ENCODE measurements around the gene INTS3. TPM values are rescaled to one million over a fixed set of nuclear protein-coding genes. Genes with fewer than 3 reads are reported as not detected.

INTS3 gene
- total and polyA plus RNA-seq, 10 of the 15 experiments (the other 5 are each of a cell fraction or from before 2014, with no cell fraction given), result 12.6 to 87.4 (median 30.8) TPM

DNA sequence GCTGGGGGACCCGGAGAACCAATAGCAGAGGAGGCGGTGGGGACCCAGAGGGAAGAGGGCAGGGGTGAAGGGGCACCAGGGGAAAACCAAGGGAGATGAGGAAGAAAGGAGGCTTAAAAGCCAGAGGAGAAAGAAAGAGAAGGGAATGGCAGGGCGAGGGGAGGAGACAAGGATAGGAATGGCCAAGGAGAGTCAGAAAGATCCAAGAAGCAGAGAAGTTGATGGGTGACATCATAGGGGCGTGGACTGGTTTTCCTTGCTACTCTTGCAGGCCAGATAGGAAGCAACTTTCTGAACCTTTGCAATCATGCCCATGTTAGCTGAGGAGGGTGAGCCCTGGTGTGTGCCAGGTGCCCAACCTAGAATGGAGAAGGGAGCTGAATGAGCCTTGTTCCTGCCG is 44.0 kb upstream of the INTS3 start:
- in situ Hi-C loops (cut with MboI) (no loop called here), intact Hi-C loops (cut with micrococcal nuclease; ENCODE audit: unreplicated experiment) (no loop called here)
- no peak for ATAC-seq
- no peak overlapping the region for H3K27ac ChIP-seq (ENCODE audit: control insufficient read depth, insufficient read depth)
- CTCF ChIA-PET, result interaction anchor here (0.6 kb wide), 1 partner anchor 595 kb away, joined by 3 read pairs; no protein-coding TSS in a partner anchor
- H2AFZ ChIP-seq (ENCODE audit: control insufficient read depth, low read depth, low read length), result no peak overlapping the region
- H3K27me3 ChIP-seq (replicated peaks in 1 of 2; ENCODE audit: control insufficient read depth in 2 of 2, insufficient read depth in 2 of 2, low read length in 1 of 2), result peaks cover 5 to 16% of the 10 kb centered on the region in 2 experiments
- no peak overlapping the region for H3K4me2 ChIP-seq (ENCODE audit: control insufficient read depth, insufficient read depth)
- H4K20me1 ChIP-seq (ENCODE audit: control insufficient read depth, insufficient read depth), result no peaks in the 10 kb centered on the region; the same call in 1 of the 2 replicates
- H3K4me1 ChIP-seq (ENCODE audit: control insufficient read depth, insufficient read depth, low read length), result peaks cover 7% of the 10 kb centered on the region
- no TSS peak for BruUV-seq (replicated peaks)
- POLR2A ChIA-PET, result no interaction called here
- RAD21 ChIA-PET (ENCODE audit: unreplicated experiment), result no interaction called here
- no peak for DNase-seq (ENCODE audit: low read depth, low spot score)
- 36% methylated on average over 4 of the region's 5 CpGs for WGBS (ENCODE audit: insufficient coverage, insufficient replicate concordance, low lambda C conversion rate, missing lambda C conversion rate)
- no peak overlapping the region for H3K9ac ChIP-seq (ENCODE audit: control insufficient read depth, insufficient read depth, low read length)
- H3K9me3 ChIP-seq (replicated peaks; ENCODE audit: control insufficient read depth, insufficient read depth, low read length), result no peaks in the 10 kb centered on the region; the same call in 2 of the 3 replicates
- no peaks in the 10 kb centered on the region for H3K79me2 ChIP-seq (ENCODE audit: control insufficient read depth, insufficient read depth, low read length)
- no peak for FAIRE-seq
- H3K36me3 ChIP-seq (ENCODE audit: control insufficient read depth in 2 of 2, insufficient read depth in 2 of 2, low read length in 1 of 2), result no peaks in the 10 kb centered on the region
- TF ChIP-seq YBX1 (IDR thresholded peaks at IDR 0.05) (no peak), BMI1 (IDR thresholded peaks at IDR 0.05; ENCODE audit: borderline replicate concordance) (no peak), HDGF (IDR thresholded peaks at IDR 0.05) (no peak), SREBF1 (IDR thresholded peaks at IDR 0.05; ENCODE audit: low read length) (no peak), GATAD2B (conservative IDR thresholded peaks at IDR 0.05; ENCODE audit: low read depth) (no peak), ZNF687 (IDR thresholded peaks at IDR 0.05) (no peak), MYC (IDR thresholded peaks at IDR 0.05; ENCODE audit: insufficient read depth, insufficient read length, insufficient replicate concordance, low read length, severe bottlenecking) (no peak), FOXM1 (IDR thresholded peaks at IDR 0.05; ENCODE audit: low read depth, low read length) (no peak)
- TF ChIP-seq, protein P1, sequence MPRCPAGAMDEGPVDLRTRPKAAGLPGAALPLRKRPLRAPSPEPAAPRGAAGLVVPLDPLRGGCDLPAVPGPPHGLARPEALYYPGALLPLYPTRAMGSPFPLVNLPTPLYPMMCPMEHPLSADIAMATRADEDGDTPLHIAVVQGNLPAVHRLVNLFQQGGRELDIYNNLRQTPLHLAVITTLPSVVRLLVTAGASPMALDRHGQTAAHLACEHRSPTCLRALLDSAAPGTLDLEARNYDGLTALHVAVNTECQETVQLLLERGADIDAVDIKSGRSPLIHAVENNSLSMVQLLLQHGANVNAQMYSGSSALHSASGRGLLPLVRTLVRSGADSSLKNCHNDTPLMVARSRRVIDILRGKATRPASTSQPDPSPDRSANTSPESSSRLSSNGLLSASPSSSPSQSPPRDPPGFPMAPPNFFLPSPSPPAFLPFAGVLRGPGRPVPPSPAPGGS (IDR thresholded peaks at IDR 0.05; ENCODE audit: borderline replicate concordance, insufficient read depth, low read depth, low read length, poor library complexity, severe bottlenecking), result no peak
- TF ChIP-seq, protein P2, sequence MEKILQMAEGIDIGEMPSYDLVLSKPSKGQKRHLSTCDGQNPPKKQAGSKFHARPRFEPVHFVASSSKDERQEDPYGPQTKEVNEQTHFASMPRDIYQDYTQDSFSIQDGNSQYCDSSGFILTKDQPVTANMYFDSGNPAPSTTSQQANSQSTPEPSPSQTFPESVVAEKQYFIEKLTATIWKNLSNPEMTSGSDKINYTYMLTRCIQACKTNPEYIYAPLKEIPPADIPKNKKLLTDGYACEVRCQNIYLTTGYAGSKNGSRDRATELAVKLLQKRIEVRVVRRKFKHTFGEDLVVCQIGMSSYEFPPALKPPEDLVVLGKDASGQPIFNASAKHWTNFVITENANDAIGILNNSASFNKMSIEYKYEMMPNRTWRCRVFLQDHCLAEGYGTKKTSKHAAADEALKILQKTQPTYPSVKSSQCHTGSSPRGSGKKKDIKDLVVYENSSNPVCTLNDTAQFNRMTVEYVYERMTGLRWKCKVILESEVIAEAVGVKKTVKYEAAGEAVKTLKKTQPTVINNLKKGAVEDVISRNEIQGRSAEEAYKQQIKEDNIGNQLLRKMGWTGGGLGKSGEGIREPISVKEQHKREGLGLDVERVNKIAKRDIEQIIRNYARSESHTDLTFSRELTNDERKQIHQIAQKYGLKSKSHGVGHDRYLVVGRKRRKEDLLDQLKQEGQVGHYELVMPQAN (conservative IDR thresholded peaks at IDR 0.05), result no peak
- SMC1A ChIA-PET (ENCODE audit: uncharacterized antibody, unreplicated experiment), result interaction anchor here (0.6 to 1.3 kb wide), 2 partner anchors 9 to 302 kb away, joined by 3 read pairs; partner anchors contain the start of gene RAB13
- no peak overlapping the region for H3K4me3 ChIP-seq

All from GM12878 (cell line).